ENCODE results near the gene SLC36A4. TPM values are rescaled to one million over a fixed set of nuclear protein-coding genes. Genes with fewer than 3 reads are reported as not detected.
"Not testable (repeated sequence)": the region's sequence is repeated elsewhere in the genome, so short reads cannot be mapped to it uniquely, and the experiment has no call there.

The SLC36A4 gene
- total RNA-seq, 4 donors from 2014 or later = 3.2 to 32.2 (median 4.8) TPM

DNA sequence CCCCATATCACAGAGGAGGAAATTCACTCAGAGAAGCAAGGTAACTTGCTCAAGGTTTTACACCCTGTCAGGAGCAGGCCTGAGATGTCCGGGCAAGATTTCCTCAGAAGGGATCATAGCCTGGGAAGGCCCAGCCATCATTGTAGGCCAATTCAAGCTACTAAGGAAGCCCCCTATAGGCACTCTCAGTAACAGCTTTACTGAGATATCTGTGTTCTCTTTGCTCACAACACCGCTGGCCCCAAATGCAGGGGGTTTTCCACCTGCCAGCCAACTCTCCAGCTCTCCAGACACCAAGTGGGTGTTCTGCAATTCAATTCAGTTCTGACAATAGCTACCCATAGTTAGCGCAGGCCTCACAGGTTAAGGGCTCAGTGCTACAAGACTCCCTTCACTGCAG is 84.0 kb downstream of the SLC36A4 start:
- TF ChIP-seq, protein P1, sequence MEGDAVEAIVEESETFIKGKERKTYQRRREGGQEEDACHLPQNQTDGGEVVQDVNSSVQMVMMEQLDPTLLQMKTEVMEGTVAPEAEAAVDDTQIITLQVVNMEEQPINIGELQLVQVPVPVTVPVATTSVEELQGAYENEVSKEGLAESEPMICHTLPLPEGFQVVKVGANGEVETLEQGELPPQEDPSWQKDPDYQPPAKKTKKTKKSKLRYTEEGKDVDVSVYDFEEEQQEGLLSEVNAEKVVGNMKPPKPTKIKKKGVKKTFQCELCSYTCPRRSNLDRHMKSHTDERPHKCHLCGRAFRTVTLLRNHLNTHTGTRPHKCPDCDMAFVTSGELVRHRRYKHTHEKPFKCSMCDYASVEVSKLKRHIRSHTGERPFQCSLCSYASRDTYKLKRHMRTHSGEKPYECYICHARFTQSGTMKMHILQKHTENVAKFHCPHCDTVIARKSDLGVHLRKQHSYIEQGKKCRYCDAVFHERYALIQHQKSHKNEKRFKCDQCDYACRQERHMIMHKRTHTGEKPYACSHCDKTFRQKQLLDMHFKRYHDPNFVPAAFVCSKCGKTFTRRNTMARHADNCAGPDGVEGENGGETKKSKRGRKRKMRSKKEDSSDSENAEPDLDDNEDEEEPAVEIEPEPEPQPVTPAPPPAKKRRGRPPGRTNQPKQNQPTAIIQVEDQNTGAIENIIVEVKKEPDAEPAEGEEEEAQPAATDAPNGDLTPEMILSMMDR (IDR thresholded peaks at IDR 0.05) = no peak
- no peak for TF ChIP-seq POLR2A (IDR thresholded peaks at IDR 0.05)
- no peak overlapping the region for H3K27ac ChIP-seq
- H3K9me3 ChIP-seq = no peaks in the 10 kb centered on the region
- no peaks in the 10 kb centered on the region for H3K4me1 ChIP-seq
- H3K27me3 ChIP-seq = no peaks in the 10 kb centered on the region
- no peak for DNase-seq
- no peaks in the 10 kb centered on the region for H3K36me3 ChIP-seq
- H3K4me3 ChIP-seq = no peak overlapping the region

DNA sequence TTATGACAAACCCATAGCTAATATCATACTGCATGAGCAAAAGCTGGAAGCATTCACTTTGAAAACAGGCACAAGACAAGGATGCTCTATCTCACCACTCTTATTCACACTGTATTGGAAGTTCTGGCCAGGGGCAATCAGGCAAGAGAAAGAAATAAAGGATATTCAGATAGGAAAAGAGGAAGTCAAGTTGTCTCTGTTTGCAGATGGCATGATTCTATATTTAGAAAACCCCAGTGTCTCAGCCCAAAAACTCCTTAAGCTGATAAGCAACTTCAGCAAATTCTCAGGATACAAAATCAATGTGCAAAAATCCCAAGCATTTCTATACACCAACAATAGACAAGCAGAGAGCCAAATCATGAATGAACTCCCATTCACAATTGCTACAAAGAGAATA is 86.6 kb downstream of the SLC36A4 start:
- H3K27me3 ChIP-seq, H3K4me3 ChIP-seq, H3K36me3 ChIP-seq, H3K9me3 ChIP-seq, DNase-seq, H3K27ac ChIP-seq, H3K4me1 ChIP-seq: not testable (repeated sequence)

DNA sequence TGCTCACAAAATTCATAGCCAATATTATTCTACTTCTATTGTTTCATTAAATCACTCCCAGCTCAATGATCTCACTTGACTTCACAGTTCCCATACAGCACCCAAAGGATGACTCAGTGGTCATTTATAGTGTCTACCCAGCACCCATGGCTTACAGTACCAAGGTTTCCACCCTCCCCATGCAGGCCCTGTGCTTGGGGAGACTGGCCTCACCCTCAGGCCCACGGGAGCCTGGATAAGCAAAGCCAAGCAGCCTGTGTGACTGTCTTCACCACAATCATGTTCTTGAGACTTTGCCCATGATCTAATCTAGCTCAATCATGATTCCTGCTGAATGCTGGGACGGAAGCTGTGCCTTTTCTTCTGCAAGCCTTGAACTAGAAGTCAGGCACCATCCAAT is 97.6 kb downstream of the SLC36A4 start:
- Histone ChIP-seq H3K4me1 (no peaks in the 10 kb centered on the region), H3K27me3 (no peaks in the 10 kb centered on the region), H3K36me3 (no peaks in the 10 kb centered on the region), H3K27ac (no peak overlapping the region), H3K4me3 (no peak overlapping the region), H3K9me3 (no peaks in the 10 kb centered on the region)
- no peak for DNase-seq
- TF ChIP-seq, protein P1 (IDR thresholded peaks at IDR 0.05) = no peak
- no peak for TF ChIP-seq POLR2A (IDR thresholded peaks at IDR 0.05)

DNA sequence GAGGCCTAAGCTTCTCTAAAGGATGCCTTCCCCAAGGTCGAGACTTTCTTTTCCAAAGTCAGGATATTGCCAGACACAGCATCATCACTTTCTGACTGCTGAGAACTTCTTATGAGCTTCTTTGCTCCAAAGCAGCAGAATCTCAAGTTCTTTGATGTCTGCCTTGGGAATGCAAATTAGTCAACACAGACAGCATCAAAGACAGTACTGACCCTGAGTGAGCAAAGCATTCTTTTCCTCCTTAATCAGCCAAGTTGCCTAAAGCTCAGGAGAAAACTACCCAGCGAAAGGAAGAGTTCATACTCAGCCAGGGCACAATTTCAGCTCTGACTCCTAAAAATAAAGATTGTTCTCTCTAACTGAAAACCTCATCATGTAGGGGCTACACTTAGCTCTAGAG is 98.0 kb downstream of the SLC36A4 start:
- H3K27ac ChIP-seq = no peak overlapping the region
- no peak for DNase-seq
- no peaks in the 10 kb centered on the region for H3K9me3 ChIP-seq
- H3K36me3 ChIP-seq = no peaks in the 10 kb centered on the region
- no peak overlapping the region for H3K4me3 ChIP-seq
- H3K27me3 ChIP-seq = no peaks in the 10 kb centered on the region
- no peak for TF ChIP-seq POLR2A (IDR thresholded peaks at IDR 0.05)
- TF ChIP-seq, protein P1 (IDR thresholded peaks at IDR 0.05) = no peak
- H3K4me1 ChIP-seq = no peaks in the 10 kb centered on the region

Small RNAs within 50 kb of the gene (small RNA-seq; reads per million reads assigned to genes)
- gene AP003072.1 = 0 reads per million in 2 donors

Other genes with a start within 250 kb of the SLC36A4 start
- gene MTNR1B, start 228.3 kb downstream of the SLC36A4 start, total RNA-seq = not detected
- not detected for gene DEUP1, start 132.8 kb upstream of the SLC36A4 start, total RNA-seq